ENCODE data around the gene CD8A.
"Not testable (repeated sequence)": the region's sequence is repeated elsewhere in the genome, so short reads cannot be mapped to it uniquely, and the experiment has no call there.

CD8A gene

GRCh38 chr2:86776532-86776931 is 14.2 kb downstream of the CD8A start:
- DNase-seq (ENCODE audit: low read depth) = no peak

GRCh38 chr2:86775338-86775737 is 15.4 kb downstream of the CD8A start:
- DNase-seq (ENCODE audit: low read depth) = no peak

- DNase-seq (ENCODE audit: low read depth) = no peak
Observed at GRCh38 chr2:86774862-86775261, 15.9 kb downstream of the CD8A start.

- DNase-seq (ENCODE audit: low read depth) = no peak
Observed at GRCh38 chr2:86772611-86773010, 18.1 kb downstream of the CD8A start.

- DNase-seq (ENCODE audit: low read depth) = no peak
Observed at GRCh38 chr2:86770816-86771301, 19.9 kb downstream of the CD8A start.

GRCh38 chr2:86769838-86770237 is 20.9 kb downstream of the CD8A start:
- DNase-seq (ENCODE audit: low read depth) = no peak

GRCh38 chr2:86768189-86768949 is 22.3 kb downstream of the CD8A start:
- no peak for DNase-seq (ENCODE audit: low read depth)

- no peak for DNase-seq (ENCODE audit: low read depth)
Observed at GRCh38 chr2:86765310-86765695, 25.4 kb downstream of the CD8A start.

- DNase-seq (ENCODE audit: low read depth) = peak; percentile 34
Observed at GRCh38 chr2:86764661-86765309, 25.9 kb downstream of the CD8A start.

- DNase-seq (ENCODE audit: low read depth) = no peak
Observed at GRCh38 chr2:86760371-86760770, 30.3 kb downstream of the CD8A start.

GRCh38 chr2:86758405-86758804 is 32.3 kb downstream of the CD8A start:
- no peak for DNase-seq (ENCODE audit: low read depth)

- DNase-seq (ENCODE audit: low read depth) = no peak
Observed at GRCh38 chr2:86753606-86754005, 37.1 kb downstream of the CD8A start.

GRCh38 chr2:86752934-86753333 is 37.8 kb downstream of the CD8A start:
- no peak for DNase-seq (ENCODE audit: low read depth)

- no peak for DNase-seq (ENCODE audit: low read depth)
Observed at GRCh38 chr2:86751778-86752177, 38.9 kb downstream of the CD8A start.

- DNase-seq (ENCODE audit: low read depth) = no peak
Observed at GRCh38 chr2:86750240-86750839, 40.4 kb downstream of the CD8A start.

GRCh38 chr2:86747711-86748639 is 42.7 kb downstream of the CD8A start:
- DNase-seq (ENCODE audit: low read depth) = no peak

- DNase-seq (ENCODE audit: low read depth) = no peak
Observed at GRCh38 chr2:86746939-86747338, 43.8 kb downstream of the CD8A start.

- no peak for DNase-seq (ENCODE audit: low read depth)
Observed at GRCh38 chr2:86744152-86744551, 46.6 kb downstream of the CD8A start.

- not testable (repeated sequence) for DNase-seq (ENCODE audit: low read depth)
Observed at GRCh38 chr2:86741889-86742498, 48.7 kb downstream of the CD8A start.

GRCh38 chr2:86739889-86740288 is 50.8 kb downstream of the CD8A start:
- not testable (repeated sequence) for DNase-seq (ENCODE audit: low read depth)

- not testable (repeated sequence) for DNase-seq (ENCODE audit: low read depth)
Observed at GRCh38 chr2:86739485-86739884, 51.2 kb downstream of the CD8A start.

GRCh38 chr2:86734896-86735295 is 55.8 kb downstream of the CD8A start:
- DNase-seq (ENCODE audit: low read depth) = not testable (repeated sequence)

All from stimulated activated CD8-positive, alpha-beta memory T cell treated with anti-CD3 and anti-CD28 coated beads, Interleukin-12 subunit alpha, Interleukin-12 subunit beta, amount 100 ng/mL, for 1 hour (primary cell).